H1 (cell line): ENCODE results near the gene SLC35F1. TPM values are rescaled to one million over a fixed set of nuclear protein-coding genes. Genes with fewer than 3 reads are reported as not detected.

Source experiments
- CTCF ChIA-PET: fragments of 300-600 bp; sonication (Branson Sonifier 250); formaldehyde crosslinking; loops from one replicate; lab custom pipeline; 2021; ENCODE audit not compliant: partially characterized antibody; lab: Charles Lee
- POLR2A ChIA-PET: fragments of 300-600 bp; sonication (Branson Sonifier 250); formaldehyde crosslinking; loops from one replicate; lab custom pipeline; 2021; ENCODE audit warnings: inconsistent platforms; ENCODE audit not compliant: partially characterized antibody; lab: Charles Lee
- DNase-seq, 2 experiments: peaks; one replicate each; pipeline versions ENCODE4 v3.0.0 to v3.0.0-alpha.2; 2010 to 2022; ENCODE audit warnings: low spot score in 2 of 2, low read depth in 1 of 2, mixed read lengths in 1 of 2
- FAIRE-seq: peaks from 2 replicates; lab custom pipeline; 2011; peaks lifted over from hg19 to GRCh38; lab: Jason Lieb, UNC
- H2AFZ ChIP-seq: 2 replicates; pipeline ENCODE4 v1.8.1; 2012; ENCODE audit warnings: low read length, inconsistent platforms
- H2AK5ac ChIP-seq: 2 replicates; pipeline ENCODE4 v1.6.1; 2013; ENCODE audit warnings: low read depth, low read length
- H2BK120ac ChIP-seq: replicated peaks from 2 replicates; pipeline ENCODE3; 2013; ENCODE audit warnings: low read depth, low read length, inconsistent platforms
- H2BK12ac ChIP-seq: 2 replicates; pipeline ENCODE4 v1.6.1; 2013; ENCODE audit warnings: low read depth, low read length
- H2BK15ac ChIP-seq: 2 replicates; pipeline ENCODE4 v1.6.1; 2013; ENCODE audit warnings: low read length
- H2BK20ac ChIP-seq: 2 replicates; pipeline ENCODE4 v1.6.1; 2013; ENCODE audit warnings: low read length
- H2BK5ac ChIP-seq: 2 replicates; pipeline ENCODE4 v1.6.1; 2013; ENCODE audit warnings: low read depth, low read length
- H3K14ac ChIP-seq: 2 replicates; pipeline ENCODE4 v1.6.1; 2013; ENCODE audit warnings: inconsistent platforms; ENCODE audit not compliant: insufficient read length
- H3K18ac ChIP-seq: 2 replicates; pipeline ENCODE4 v1.6.1; 2013; ENCODE audit warnings: low read length; ENCODE audit errors: extremely low read depth
- H3K23ac ChIP-seq: 2 replicates; pipeline ENCODE4 v1.6.1; 2013; ENCODE audit warnings: inconsistent platforms; ENCODE audit not compliant: insufficient read length
- H3K23me2 ChIP-seq: 2 replicates; pipeline ENCODE4 v1.6.1; 2013; ENCODE audit warnings: low read depth, low read length
- H3K27ac ChIP-seq: 2 replicates; pipeline ENCODE4 v1.6.1; 2011; ENCODE audit warnings: low read depth, low read length, inconsistent platforms
- H3K27me3 ChIP-seq, 4 experiments: replicated peaks in 1 of 4; 1 replicate in 1 of 4; 2 replicates in 3 of 4; pipeline versions ENCODE4 v1.6.1 to v1.8.1; 2011 to 2013; ENCODE audit warnings: low read length in 3 of 4, mild to moderate bottlenecking in 3 of 4, inconsistent platforms in 2 of 4, mixed read lengths in 2 of 4, moderate library complexity in 1 of 4; ENCODE audit not compliant: control insufficient read depth in 3 of 4, insufficient read depth in 3 of 4; ENCODE audit errors: extremely low read depth in 1 of 4
- H3K36me3 ChIP-seq, 4 experiments: 2 replicates each; pipeline versions ENCODE4 v1.6.1 to v1.8.1; 2011 to 2013; ENCODE audit warnings: mild to moderate bottlenecking in 4 of 4, low read length in 3 of 4, moderate library complexity in 2 of 4, control low read depth in 1 of 4, inconsistent platforms in 1 of 4; ENCODE audit not compliant: insufficient read depth in 4 of 4, control insufficient read depth in 2 of 4
- H3K4ac ChIP-seq: replicated peaks from 2 replicates; pipeline ENCODE3; 2013; ENCODE audit warnings: low read length, low read depth, mixed read lengths, inconsistent platforms; ENCODE audit not compliant: insufficient read length
- H3K4me1 ChIP-seq, 4 experiments: replicated peaks in 1 of 4; 1 replicate in 1 of 4; 2 replicates in 3 of 4; pipeline versions ENCODE4 v1.6.1 to v1.8.1; 2011 to 2013; ENCODE audit warnings: low read length in 3 of 4, inconsistent platforms in 2 of 4, mixed read lengths in 1 of 4; ENCODE audit not compliant: insufficient read depth in 4 of 4, control insufficient read depth in 3 of 4
- H3K4me2 ChIP-seq, 2 experiments: 2 replicates each; pipeline versions ENCODE4 v1.6.1 to v1.8.1; 2011 to 2013; ENCODE audit warnings: low read depth in 2 of 2, low read length in 2 of 2, control low read depth in 1 of 2, inconsistent platforms in 1 of 2, mild to moderate bottlenecking in 1 of 2; ENCODE audit not compliant: insufficient read depth in 1 of 2
- H3K4me3 ChIP-seq, 4 experiments: fragments of 200-600, 300-600 bp in 1 of 4; sonication (generic), shearing (Covaris generic), sonication (Bioruptor Twin) in 1 of 4; 2 replicates each; pipeline versions ENCODE4 v1.5.1 to v1.8.1; 2011 to 2016; ENCODE audit warnings: low read length in 4 of 4, low read depth in 3 of 4, control low read depth in 2 of 4, inconsistent platforms in 2 of 4, mild to moderate bottlenecking in 2 of 4, mixed read lengths in 1 of 4, moderate library complexity in 1 of 4; ENCODE audit not compliant: insufficient read depth in 2 of 4; ENCODE audit errors: extremely low read depth in 1 of 4
- H3K56ac ChIP-seq: replicated peaks from 2 replicates; pipeline ENCODE3; 2013; ENCODE audit warnings: low read depth, mild to moderate bottlenecking, mixed read lengths, low read length, inconsistent platforms; ENCODE audit not compliant: insufficient read length
- H3K79me1 ChIP-seq: 2 replicates; pipeline ENCODE4 v1.6.1; 2013; ENCODE audit warnings: low read depth, low read length, control low read depth
- H3K79me2 ChIP-seq, 2 experiments: 2 replicates each; pipeline versions ENCODE4 v1.6.1 to v1.8.1; 2012 to 2013; ENCODE audit warnings: low read length in 2 of 2, mild to moderate bottlenecking in 2 of 2, inconsistent platforms in 1 of 2; ENCODE audit not compliant: insufficient read depth in 2 of 2, control insufficient read depth in 1 of 2
- H3K9ac ChIP-seq, 4 experiments: replicated peaks in 1 of 4; 1 replicate in 1 of 4; 2 replicates in 3 of 4; pipeline versions ENCODE4 v1.6.1 to v1.8.1; 2011 to 2013; ENCODE audit warnings: low read depth in 3 of 4, low read length in 3 of 4, control low read depth in 2 of 4, mild to moderate bottlenecking in 2 of 4, moderate library complexity in 2 of 4, inconsistent platforms in 1 of 4; ENCODE audit errors: extremely low read depth in 1 of 4
- H3K9me3 ChIP-seq, 2 experiments: 2 replicates each; pipeline versions ENCODE4 v1.6.1 to v1.8.1; 2012 to 2013; ENCODE audit warnings: mild to moderate bottlenecking in 2 of 2, moderate library complexity in 2 of 2, control low read depth in 1 of 2, inconsistent platforms in 1 of 2, low read depth in 1 of 2, low read length in 1 of 2, mixed read lengths in 1 of 2; ENCODE audit not compliant: insufficient read depth in 2 of 2
- H4K20me1 ChIP-seq, 2 experiments: replicated peaks in 1 of 2; 2 replicates each; pipeline versions ENCODE3 to v1.8.1; 2011 to 2013; ENCODE audit warnings: inconsistent platforms in 2 of 2, low read length in 2 of 2, mild to moderate bottlenecking in 1 of 2; ENCODE audit not compliant: insufficient read depth in 2 of 2, control insufficient read depth in 1 of 2
- H4K5ac ChIP-seq: 2 replicates; pipeline ENCODE4 v1.6.1; 2013; ENCODE audit warnings: low read length, low read depth, mixed read lengths, inconsistent platforms; ENCODE audit not compliant: insufficient read length
- H4K8ac ChIP-seq: 2 replicates; pipeline ENCODE4 v1.8.0; 2013; ENCODE audit warnings: mild to moderate bottlenecking, moderate library complexity, low read length, inconsistent platforms; ENCODE audit not compliant: insufficient read depth; ENCODE audit errors: extremely low read depth
- H4K91ac ChIP-seq: replicated peaks from 2 replicates; pipeline ENCODE3; 2013; ENCODE audit warnings: low read length, mixed read lengths, inconsistent platforms; ENCODE audit not compliant: insufficient read length
- CBX5 ChIP-seq: fragments of 300-800, 300-1000 bp; sonication (generic); IDR thresholded peaks from 2 replicates; pipeline ENCODE4 v1.7.1; 2016; ENCODE audit warnings: antibody characterized with exemption, low read length, low read depth
- JUND ChIP-seq: IDR thresholded peaks from 2 replicates; pipeline ENCODE4 v1.6.1; 2011; ENCODE audit warnings: mild to moderate bottlenecking, improper control_type of control experiment, low read length
- WGBS, 2 experiments: shearing (Covaris generic) in 1 of 2; methylation state at CpG; one replicate each; pipeline versions ENCODE4 v1.1.6 to v1.1.7; 2013 to 2015; ENCODE audit warnings: low lambda C conversion rate in 2 of 2, mixed read lengths in 2 of 2, inconsistent platforms in 1 of 2, low coverage in 1 of 2, missing lambda C conversion rate in 1 of 2; ENCODE audit not compliant: insufficient replicate concordance in 2 of 2, insufficient coverage in 1 of 2, insufficient read length in 1 of 2; ENCODE audit errors: extremely low coverage in 1 of 2, missing lambda C conversion rate in 1 of 2; 5-methylcytosine and 5-hydroxymethylcytosine counted together
- polyA plus RNA-seq, 7 experiments: library from polyadenylated mRNA; depleted of rRNA in 3 of 7; stranded (reverse) in 5 of 7; unstranded in 2 of 7; fragments of >200 nt in 5 of 7; fragments of 200-250 nt in 2 of 7; gene quantifications; 1 replicate in 5 of 7; 2 replicates in 1 of 7; 4 replicates in 1 of 7; pipeline versions ENCODE4 v1.2.1 to v1.2.3, GENCODE V29; 2011 to 2013; ENCODE audit warnings: missing spikeins in 2 of 7, mixed read lengths in 2 of 7
- total RNA-seq: library from RNA; stranded (reverse); fragmentation: NEBNext Ultra II Directional; extraction: Animal tissue kit (Norgen Biotek cat#: 25700); gene quantifications from 2 replicates; pipeline ENCODE4 v1.2.1, GENCODE V29; 2021
- TF ChIP-seq, protein P1 (sequence below): IDR thresholded peaks from 2 replicates; pipeline ENCODE4 v1.6.1; 2012; ENCODE audit warnings: inconsistent platforms

SLC35F1 gene
- total and polyA plus RNA-seq, 2 of the 8 experiments (the other 6 are each of a cell fraction or from before 2014, with no cell fraction given): 7.0 to 10.0 TPM

- Histone ChIP-seq H3K27me3 (no peaks in the 10 kb centered on the region), H3K56ac (no peak overlapping the region), H2BK20ac (no peak overlapping the region), H4K8ac (no peak overlapping the region), H3K36me3 (peaks cover 0 to 11% (median 0%) of the 10 kb centered on the region in 4 experiments; a peak in 1 of 8 replicates), H4K91ac (no peak overlapping the region), H3K9ac (no peak overlapping the region), H4K5ac (no peak overlapping the region), H3K27ac (no peak overlapping the region), H2BK15ac (no peak overlapping the region), H3K23ac (no peak overlapping the region), H3K18ac (no peak overlapping the region), H2AFZ (no peak overlapping the region), H3K14ac (no peak overlapping the region), H3K79me2 (no peaks in the 10 kb centered on the region), H4K20me1 (no peaks in the 10 kb centered on the region), H3K23me2 (no peaks in the 10 kb centered on the region), H3K4me2 (no peak overlapping the region), H3K79me1 (no peaks in the 10 kb centered on the region), H3K9me3 (peaks cover 11 to 12% of the 10 kb centered on the region in 2 experiments), H2BK120ac (no peak overlapping the region), H3K4me3 (no peak overlapping the region), H3K4me1 (no peaks in the 10 kb centered on the region), H2AK5ac (no peak overlapping the region), H2BK12ac (no peak overlapping the region), H2BK5ac (no peak overlapping the region), H3K4ac (no peak overlapping the region)
- ChIA-PET POLR2A (interaction anchor here (1.3 kb wide), 1 partner anchor 38 kb away, joined by 3 read pairs; no protein-coding TSS in a partner anchor), CTCF (interaction anchor here (1.0 to 1.8 kb wide), 2 partner anchors 17 to 22 kb away, joined by 4 to 7 read pairs; no protein-coding TSS in a partner anchor)
- no peak for TF ChIP-seq CBX5
- TF ChIP-seq, protein P1, sequence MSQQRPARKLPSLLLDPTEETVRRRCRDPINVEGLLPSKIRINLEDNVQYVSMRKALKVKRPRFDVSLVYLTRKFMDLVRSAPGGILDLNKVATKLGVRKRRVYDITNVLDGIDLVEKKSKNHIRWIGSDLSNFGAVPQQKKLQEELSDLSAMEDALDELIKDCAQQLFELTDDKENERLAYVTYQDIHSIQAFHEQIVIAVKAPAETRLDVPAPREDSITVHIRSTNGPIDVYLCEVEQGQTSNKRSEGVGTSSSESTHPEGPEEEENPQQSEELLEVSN: no peak
- TF ChIP-seq JUND: no peak
- 94% methylated on average over 4 of the region's 4 CpGs; no CpG with 5 or more reads in 1 of the 2 experiments for WGBS, 2 experiments
- no peak for FAIRE-seq
- DNase-seq: no peak
Observed at GRCh38 chr6:118101831-118102345, 194.8 kb downstream of the SLC35F1 start.
